GM23338 (cell line): ENCODE measurements around the gene ATP8B4.

Experiments used
- CREB1 ChIP-seq: fragments of 250-450 bp; sonication (Bioruptor Pico); IDR thresholded peaks from 2 replicates; pipeline ENCODE4 v1.5.0; 2020; ENCODE audit warnings: low read depth, mild to moderate bottlenecking, moderate library complexity
- CTCF ChIP-seq, 2 experiments: fragments of 200-600 bp in 1 of 2; sonication (generic) in 1 of 2; conservative IDR thresholded peaks; 2 replicates each; pipeline versions ENCODE4 v1.5.1 to v1.6.1; 2016 to 2017; ENCODE audit warnings: antibody characterized with exemption in 2 of 2, low read depth in 2 of 2, mild to moderate bottlenecking in 2 of 2, moderate library complexity in 1 of 2
- ETS1 ChIP-seq: IDR thresholded peaks from 2 replicates; pipeline ENCODE4 v1.6.1; 2016; ENCODE audit warnings: antibody characterized with exemption
- EZH2 ChIP-seq: fragments of 200-600 bp; sonication (generic); IDR thresholded peaks from one replicate; pipeline ENCODE4 v1.8.0; 2017; ENCODE audit warnings: antibody characterized with exemption, mild to moderate bottlenecking, low read depth; ENCODE audit not compliant: unreplicated experiment
- EZH2phosphoT487 ChIP-seq: fragments of 200-600 bp; sonication (generic); IDR thresholded peaks from one replicate; pipeline ENCODE4 v1.8.1; 2018; ENCODE audit warnings: antibody characterized with exemption; ENCODE audit not compliant: unreplicated experiment
- JUNB ChIP-seq: IDR thresholded peaks from one replicate; pipeline ENCODE4 v1.6.1; 2016; ENCODE audit warnings: antibody characterized with exemption; ENCODE audit not compliant: unreplicated experiment
- POLR2AphosphoS5 ChIP-seq: IDR thresholded peaks from 2 replicates; pipeline ENCODE4 v1.6.1; 2016; ENCODE audit warnings: antibody characterized with exemption, low read depth
- TF ChIP-seq, protein P1 (sequence below): IDR thresholded peaks from one replicate; pipeline ENCODE4 v1.6.1; 2018; ENCODE audit warnings: antibody characterized with exemption; ENCODE audit not compliant: unreplicated experiment

- TF ChIP-seq CTCF (conservative IDR thresholded peaks at IDR 0.05; ENCODE audit: low read depth in 2 of 2) (no peak), EZH2 (no peak), CREB1 (CRISPR knock-in tag) (no peak), EZH2phosphoT487 (no peak), POLR2AphosphoS5 (no peak), ETS1 (no peak), JUNB (no peak)
- TF ChIP-seq, protein P1, sequence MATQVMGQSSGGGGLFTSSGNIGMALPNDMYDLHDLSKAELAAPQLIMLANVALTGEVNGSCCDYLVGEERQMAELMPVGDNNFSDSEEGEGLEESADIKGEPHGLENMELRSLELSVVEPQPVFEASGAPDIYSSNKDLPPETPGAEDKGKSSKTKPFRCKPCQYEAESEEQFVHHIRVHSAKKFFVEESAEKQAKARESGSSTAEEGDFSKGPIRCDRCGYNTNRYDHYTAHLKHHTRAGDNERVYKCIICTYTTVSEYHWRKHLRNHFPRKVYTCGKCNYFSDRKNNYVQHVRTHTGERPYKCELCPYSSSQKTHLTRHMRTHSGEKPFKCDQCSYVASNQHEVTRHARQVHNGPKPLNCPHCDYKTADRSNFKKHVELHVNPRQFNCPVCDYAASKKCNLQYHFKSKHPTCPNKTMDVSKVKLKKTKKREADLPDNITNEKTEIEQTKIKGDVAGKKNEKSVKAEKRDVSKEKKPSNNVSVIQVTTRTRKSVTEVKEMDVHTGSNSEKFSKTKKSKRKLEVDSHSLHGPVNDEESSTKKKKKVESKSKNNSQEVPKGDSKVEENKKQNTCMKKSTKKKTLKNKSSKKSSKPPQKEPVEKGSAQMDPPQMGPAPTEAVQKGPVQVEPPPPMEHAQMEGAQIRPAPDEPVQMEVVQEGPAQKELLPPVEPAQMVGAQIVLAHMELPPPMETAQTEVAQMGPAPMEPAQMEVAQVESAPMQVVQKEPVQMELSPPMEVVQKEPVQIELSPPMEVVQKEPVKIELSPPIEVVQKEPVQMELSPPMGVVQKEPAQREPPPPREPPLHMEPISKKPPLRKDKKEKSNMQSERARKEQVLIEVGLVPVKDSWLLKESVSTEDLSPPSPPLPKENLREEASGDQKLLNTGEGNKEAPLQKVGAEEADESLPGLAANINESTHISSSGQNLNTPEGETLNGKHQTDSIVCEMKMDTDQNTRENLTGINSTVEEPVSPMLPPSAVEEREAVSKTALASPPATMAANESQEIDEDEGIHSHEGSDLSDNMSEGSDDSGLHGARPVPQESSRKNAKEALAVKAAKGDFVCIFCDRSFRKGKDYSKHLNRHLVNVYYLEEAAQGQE = no peak
Measured at GRCh38 chr15:49865925-49866757, 252.9 kb downstream of the ATP8B4 start.
